Progenitor cell of endocrine pancreas (in vitro differentiated cells): Measurements from ENCODE around the gene PTGR3. TPM values are rescaled to one million over a fixed set of nuclear protein-coding genes. Genes with fewer than 3 reads are reported as not detected.
A peak's percentile ranks its signal among the peaks of the same experiment; 100 is the strongest.

Experiments
- DNase-seq: peaks from one replicate; pipeline ENCODE4 v3.0.0; 2021; ENCODE audit warnings: low spot score; ENCODE audit not compliant: unreplicated experiment
- H3K27ac Mint-ChIP-seq: 2 replicates; pipeline ENCODE4 v1.8.0; 2021; ENCODE audit warnings: mild to moderate bottlenecking, moderate library complexity, mixed read lengths
- H3K27me3 Mint-ChIP-seq: 2 replicates; pipeline ENCODE4 v1.8.0; 2021; ENCODE audit warnings: mixed read lengths
- H3K36me3 Mint-ChIP-seq: 2 replicates; pipeline ENCODE4 v1.8.0; 2022; ENCODE audit warnings: mixed read lengths; ENCODE audit not compliant: insufficient read depth
- H3K4me1 Mint-ChIP-seq: 2 replicates; pipeline ENCODE4 v1.8.0; 2021; ENCODE audit warnings: low read depth, mixed read lengths
- H3K4me3 Mint-ChIP-seq: 2 replicates; pipeline ENCODE4 v1.8.0; 2021; ENCODE audit warnings: low read depth, mild to moderate bottlenecking, moderate library complexity, mixed read lengths
- H3K9me3 Mint-ChIP-seq: 2 replicates; pipeline ENCODE4 v1.8.0; 2021; ENCODE audit warnings: low read depth, mixed read lengths
- CTCF ChIP-seq: fragments of 200-600 bp; sonication (generic); IDR thresholded peaks from one replicate; pipeline ENCODE4 v1.5.0; 2021; ENCODE audit warnings: antibody characterized with exemption, mild to moderate bottlenecking; ENCODE audit not compliant: unreplicated experiment
- total RNA-seq: library from RNA; stranded (reverse); gene quantifications from 2 replicates; pipeline ENCODE4 v1.2.1, GENCODE V29; 2021

PTGR3 gene
- total RNA-seq, 1 donor from 2014 or later, result 36.8 TPM

- Mint-ChIP-seq H3K27ac (no peak overlapping the region), H3K9me3 (no peaks in the 10 kb centered on the region), H3K4me1 (peaks cover 30% of the 10 kb centered on the region), H3K36me3 (peaks cover 3% of the 10 kb centered on the region), H3K27me3 (no peaks in the 10 kb centered on the region), H3K4me3 (no peak overlapping the region)
- no peak for DNase-seq
- peak; percentile 36 for TF ChIP-seq CTCF
Observed at GRCh38 chr18:75244351-75245313, 35.7 kb upstream of the PTGR3 start.

DNA sequence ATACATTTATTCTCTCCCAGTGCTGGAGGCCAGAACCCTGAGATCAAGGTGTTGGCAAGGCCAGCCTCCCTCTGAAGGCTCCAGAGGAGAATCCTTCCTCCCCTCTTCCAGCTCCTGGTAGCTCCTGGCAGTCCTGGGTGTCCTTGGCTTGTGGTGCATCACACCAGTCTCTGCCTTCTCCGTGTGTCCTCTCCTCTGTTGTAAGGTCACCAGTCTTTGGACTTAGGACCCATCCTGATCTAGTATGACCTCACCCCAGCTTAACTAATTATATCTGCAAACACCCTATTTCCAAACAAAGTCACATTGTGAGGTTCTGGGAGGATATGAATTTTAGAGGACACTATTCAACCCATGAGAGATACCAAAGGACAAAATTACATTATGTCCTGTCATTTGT is 32.8 kb upstream of the PTGR3 start:
- Mint-ChIP-seq H3K4me1 (peaks cover 13% of the 10 kb centered on the region), H3K9me3 (no peaks in the 10 kb centered on the region), H3K27ac (no peak overlapping the region), H3K36me3 (peaks cover 3% of the 10 kb centered on the region), H3K27me3 (no peaks in the 10 kb centered on the region), H3K4me3 (no peak overlapping the region)
- TF ChIP-seq CTCF, result no peak
- DNase-seq, result no peak

DNA sequence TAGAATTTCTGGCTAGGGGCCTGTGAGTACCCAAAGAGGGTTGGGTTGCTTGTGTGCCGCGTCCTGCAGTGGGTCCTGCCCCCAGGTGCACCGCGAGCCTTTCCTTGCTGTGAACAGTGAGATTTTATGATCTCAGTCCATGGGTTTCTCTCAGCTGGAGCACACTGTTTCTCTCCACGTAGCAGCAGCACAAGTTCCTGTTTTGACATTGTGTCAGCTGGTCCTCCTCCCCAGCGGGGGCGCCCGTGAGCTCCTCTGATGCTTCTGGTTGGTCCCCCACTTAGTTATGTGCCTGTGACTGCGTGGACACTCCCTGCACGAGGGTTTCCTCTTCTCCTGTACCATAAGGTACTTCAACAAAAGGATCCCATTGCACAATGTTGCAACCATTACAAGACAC is 31.5 kb upstream of the PTGR3 start:
- Mint-ChIP-seq H3K36me3 (peaks cover 3% of the 10 kb centered on the region), H3K9me3 (no peaks in the 10 kb centered on the region), H3K4me1 (peaks cover 5% of the 10 kb centered on the region), H3K27me3 (no peaks in the 10 kb centered on the region), H3K27ac (no peak overlapping the region), H3K4me3 (no peak overlapping the region)
- no peak for DNase-seq
- no peak for TF ChIP-seq CTCF

GRCh38 chr18:75238786-75239185 is 29.8 kb upstream of the PTGR3 start:
- no peak for DNase-seq
- H3K27ac Mint-ChIP-seq, result no peak overlapping the region
- no peaks in the 10 kb centered on the region for H3K27me3 Mint-ChIP-seq
- no peaks in the 10 kb centered on the region for H3K4me1 Mint-ChIP-seq
- no peak overlapping the region for H3K4me3 Mint-ChIP-seq
- no peak for TF ChIP-seq CTCF
- H3K9me3 Mint-ChIP-seq, result no peaks in the 10 kb centered on the region
- H3K36me3 Mint-ChIP-seq, result peaks cover 3% of the 10 kb centered on the region

GRCh38 chr18:75238100-75238499 is 29.2 kb upstream of the PTGR3 start:
- DNase-seq, result no peak
- no peak overlapping the region for H3K4me3 Mint-ChIP-seq
- no peak for TF ChIP-seq CTCF
- peaks cover 2% of the 10 kb centered on the region for H3K4me1 Mint-ChIP-seq
- H3K36me3 Mint-ChIP-seq, result peaks cover 3% of the 10 kb centered on the region
- H3K9me3 Mint-ChIP-seq, result no peaks in the 10 kb centered on the region
- no peaks in the 10 kb centered on the region for H3K27me3 Mint-ChIP-seq
- H3K27ac Mint-ChIP-seq, result no peak overlapping the region
